H9 (cell line): Measurements from ENCODE around the gene RBM19. TPM values are rescaled to one million over a fixed set of nuclear protein-coding genes. Genes with fewer than 3 reads are reported as not detected.

Experiments used
- DNase-seq: peaks from one replicate; pipeline ENCODE4 v3.0.0-alpha.2; 2017
- H2AFZ ChIP-seq: one replicate; pipeline ENCODE4 v1.6.1; 2013; ENCODE audit warnings: mild to moderate bottlenecking, low read length, control low read depth, moderate library complexity
- H2AK5ac ChIP-seq: 2 replicates; pipeline ENCODE4 v1.6.1; 2013; ENCODE audit warnings: low read length, control low read depth, mixed read lengths; ENCODE audit not compliant: insufficient read length
- H2BK120ac ChIP-seq: one replicate; pipeline ENCODE4 v1.6.1; 2013; ENCODE audit warnings: low read depth, mild to moderate bottlenecking, low read length, control low read depth, inconsistent platforms; ENCODE audit not compliant: poor library complexity, severe bottlenecking
- H2BK12ac ChIP-seq: 2 replicates; pipeline ENCODE4 v1.6.1; 2013; ENCODE audit warnings: low read length, control low read depth, mixed read lengths, low read depth; ENCODE audit not compliant: insufficient read length
- H2BK15ac ChIP-seq: 2 replicates; pipeline ENCODE4 v1.6.1; 2013; ENCODE audit warnings: low read depth, low read length, control low read depth
- H2BK20ac ChIP-seq: one replicate; pipeline ENCODE4 v1.6.1; 2013; ENCODE audit warnings: low read depth, mild to moderate bottlenecking, low read length, control low read depth, inconsistent platforms; ENCODE audit not compliant: poor library complexity, severe bottlenecking
- H2BK5ac ChIP-seq: 2 replicates; pipeline ENCODE4 v1.6.1; 2013; ENCODE audit warnings: low read length, control low read depth, mixed read lengths; ENCODE audit not compliant: insufficient read length
- H3K14ac ChIP-seq: 2 replicates; pipeline ENCODE4 v1.6.1; 2013; ENCODE audit warnings: low read length, control low read depth; ENCODE audit not compliant: insufficient read depth
- H3K18ac ChIP-seq: 2 replicates; pipeline ENCODE4 v1.6.1; 2013; ENCODE audit warnings: low read depth, mild to moderate bottlenecking, mixed read lengths, low read length, control low read depth; ENCODE audit not compliant: insufficient read length
- H3K23ac ChIP-seq: 2 replicates; pipeline ENCODE4 v1.6.1; 2013; ENCODE audit warnings: low read length, control low read depth, mixed read lengths, low read depth; ENCODE audit not compliant: insufficient read length
- H3K23me2 ChIP-seq: 2 replicates; pipeline ENCODE4 v1.6.1; 2013; ENCODE audit warnings: low read depth, mild to moderate bottlenecking, mixed read lengths, low read length, control low read depth; ENCODE audit not compliant: insufficient read length, poor library complexity, severe bottlenecking
- H3K27ac ChIP-seq: 2 replicates; pipeline ENCODE4 v1.5.1; 2013; ENCODE audit warnings: low read length, control low read depth, mixed read lengths, low read depth; ENCODE audit not compliant: insufficient read length
- H3K27me3 ChIP-seq: 2 replicates; pipeline ENCODE4 v1.6.1; 2013; ENCODE audit warnings: low read length, control low read depth, inconsistent platforms; ENCODE audit not compliant: insufficient read depth
- H3K4ac ChIP-seq: 2 replicates; pipeline ENCODE4 v1.6.1; 2013; ENCODE audit warnings: low read depth, mild to moderate bottlenecking, control low read depth, inconsistent platforms, low read length, moderate library complexity
- H3K4me1 ChIP-seq: 2 replicates; pipeline ENCODE4 v1.6.1; 2013; ENCODE audit warnings: low read length, control low read depth, inconsistent platforms; ENCODE audit not compliant: insufficient read depth
- H3K4me2 ChIP-seq: 2 replicates; pipeline ENCODE4 v1.6.1; 2013; ENCODE audit warnings: low read length, control low read depth, mixed read lengths; ENCODE audit not compliant: insufficient read length, insufficient read depth
- H3K56ac ChIP-seq: 2 replicates; pipeline ENCODE4 v1.6.1; 2013; ENCODE audit warnings: low read depth, mild to moderate bottlenecking, mixed read lengths, low read length, control low read depth; ENCODE audit not compliant: insufficient read length
- H3K79me1 ChIP-seq: 2 replicates; pipeline ENCODE4 v1.6.1; 2013; ENCODE audit warnings: low read depth, mild to moderate bottlenecking, moderate library complexity, low read length, control low read depth, inconsistent platforms; ENCODE audit not compliant: insufficient read depth, poor library complexity, severe bottlenecking
- H3K79me2 ChIP-seq: 2 replicates; pipeline ENCODE4 v1.6.1; 2013; ENCODE audit warnings: low read length, control low read depth, inconsistent platforms; ENCODE audit not compliant: insufficient read depth
- H3K9ac ChIP-seq: 2 replicates; pipeline ENCODE4 v1.6.1; 2013; ENCODE audit warnings: low read length, control low read depth, mixed read lengths; ENCODE audit not compliant: insufficient read length; ENCODE audit errors: extremely low read depth
- H3K9me3 ChIP-seq: one replicate; pipeline ENCODE4 v1.6.1; 2013; ENCODE audit warnings: low read depth, low read length, inconsistent platforms; ENCODE audit not compliant: control insufficient read depth
- H3T11ph ChIP-seq: one replicate; pipeline ENCODE4 v1.6.1; 2013; ENCODE audit warnings: mild to moderate bottlenecking, low read length, control low read depth, inconsistent platforms
- H4K20me1 ChIP-seq: one replicate; pipeline ENCODE4 v1.6.1; 2013; ENCODE audit not compliant: control insufficient read depth, insufficient read length, insufficient read depth
- H4K5ac ChIP-seq: 2 replicates; pipeline ENCODE4 v1.6.1; 2013; ENCODE audit warnings: low read depth, mild to moderate bottlenecking, mixed read lengths, low read length, control low read depth; ENCODE audit not compliant: insufficient read length
- H4K8ac ChIP-seq: replicated peaks from 2 replicates; pipeline ENCODE4 v1.6.1; 2013; ENCODE audit warnings: low read length, control low read depth, mixed read lengths, low read depth; ENCODE audit not compliant: insufficient read length
- H4K91ac ChIP-seq: 2 replicates; pipeline ENCODE4 v1.6.1; 2013; ENCODE audit warnings: low read depth, mild to moderate bottlenecking, moderate library complexity, mixed read lengths, low read length, control low read depth; ENCODE audit not compliant: insufficient read length
- H3K27ac Mint-ChIP-seq, 3 experiments: 2 replicates in 2 of 3; 3 replicates in 1 of 3; pipeline ENCODE4 v1.8.0; 2020 to 2021; ENCODE audit warnings: mixed read lengths in 3 of 3, mild to moderate bottlenecking in 1 of 3, moderate library complexity in 1 of 3
- H3K27me3 Mint-ChIP-seq: 2 replicates; pipeline ENCODE4 v1.8.0; 2021; ENCODE audit warnings: low read depth, mild to moderate bottlenecking, moderate library complexity, mixed read lengths
- H3K36me3 Mint-ChIP-seq, 3 experiments: 2 replicates in 2 of 3; 3 replicates in 1 of 3; pipeline ENCODE4 v1.8.0; 2020 to 2021; ENCODE audit warnings: low read depth in 3 of 3, mixed read lengths in 3 of 3; ENCODE audit not compliant: insufficient read depth in 1 of 3
- H3K4me1 Mint-ChIP-seq, 2 experiments: 2 replicates each; pipeline ENCODE4 v1.8.0; 2020; ENCODE audit warnings: mixed read lengths in 2 of 2
- H3K4me3 Mint-ChIP-seq, 2 experiments: 2 replicates in 1 of 2; 3 replicates in 1 of 2; pipeline ENCODE4 v1.8.0; 2020 to 2021; ENCODE audit warnings: mild to moderate bottlenecking in 2 of 2, mixed read lengths in 2 of 2, moderate library complexity in 1 of 2
- H3K9me3 Mint-ChIP-seq, 2 experiments: 2 replicates in 1 of 2; 3 replicates in 1 of 2; pipeline ENCODE4 v1.8.0; 2020; ENCODE audit warnings: mild to moderate bottlenecking in 2 of 2, mixed read lengths in 2 of 2, moderate library complexity in 1 of 2
- WGBS: extraction: QIAGEN DNeasy Blood & Tissue Kit; methylation state at CpG from one replicate; pipeline ENCODE4 v1.1.7; 2013; ENCODE audit warnings: missing lambda C conversion rate, low lambda C conversion rate, mixed read lengths; ENCODE audit not compliant: insufficient read length; ENCODE audit errors: extremely low coverage; 5-methylcytosine and 5-hydroxymethylcytosine counted together
- total RNA-seq: library from RNA; stranded (reverse); gene quantifications from 2 replicates; pipeline ENCODE4 v1.2.1, GENCODE V29; 2021
- TF ChIP-seq, protein P1 (sequence below): fragments of 200-600 bp; sonication (generic); conservative IDR thresholded peaks from 3 replicates; pipeline ENCODE4 v1.8.0; 2021; ENCODE audit warnings: antibody characterized with exemption, mild to moderate bottlenecking

Gene RBM19
- total RNA-seq, 1 experiment from 2014 or later, result 32.2 TPM

DNA sequence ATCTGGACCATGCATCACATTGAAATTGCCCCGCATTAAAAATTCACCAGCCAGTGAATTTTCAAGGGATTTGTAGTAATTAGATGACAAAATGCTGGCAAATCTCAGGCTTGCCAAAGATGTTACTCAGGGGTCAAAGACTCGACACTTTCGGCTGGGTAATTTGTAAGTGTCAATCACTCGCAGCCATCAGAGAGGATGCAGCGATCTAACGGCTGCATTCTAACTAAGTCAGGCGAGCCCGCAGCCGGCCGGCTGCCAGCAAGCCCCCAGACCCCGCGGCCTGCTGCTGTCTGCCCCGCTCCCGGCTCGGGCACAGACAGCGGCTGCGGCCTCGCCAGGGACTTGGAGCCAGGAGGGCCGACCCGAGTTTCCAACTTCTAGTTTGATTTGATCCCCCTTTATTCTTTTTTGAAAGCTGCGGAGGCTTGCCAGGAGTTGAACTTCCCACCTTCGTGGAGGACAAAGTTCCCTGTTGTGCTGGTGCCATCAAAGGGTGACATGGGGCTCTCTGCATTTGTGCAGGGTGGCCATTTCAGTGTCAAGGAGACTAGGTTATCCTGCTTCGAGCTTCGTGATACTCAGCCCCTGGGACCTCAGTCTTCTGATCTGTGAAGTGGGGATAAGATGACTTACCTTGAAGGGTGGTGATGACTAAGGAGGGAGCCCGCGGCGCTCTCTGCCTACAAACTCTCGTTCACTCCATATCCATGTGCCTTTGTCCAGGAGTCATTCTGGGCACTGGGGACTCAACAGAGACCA is 169.9 kb downstream of the RBM19 start:
- Histone ChIP-seq H3K23me2 (no peaks in the 10 kb centered on the region), H3K79me2 (no peaks in the 10 kb centered on the region), H3K4me1 (no peaks in the 10 kb centered on the region), H2BK120ac (no peak overlapping the region), H4K8ac (no peak overlapping the region), H3K18ac (no peak overlapping the region), H3K56ac (no peak overlapping the region), H2BK5ac (no peak overlapping the region), H3K27me3 (no peaks in the 10 kb centered on the region), H3K79me1 (no peaks in the 10 kb centered on the region), H4K5ac (no peak overlapping the region), H4K91ac (no peak overlapping the region), H3T11ph (no peak overlapping the region), H2BK12ac (no peak overlapping the region), H3K4me2 (no peak overlapping the region), H3K9ac (no peak overlapping the region), H4K20me1 (no peaks in the 10 kb centered on the region), H2BK15ac (no peak overlapping the region), H2AK5ac (no peak overlapping the region), H2AFZ (no peak overlapping the region), H2BK20ac (no peak overlapping the region), H3K14ac (no peak overlapping the region), H3K23ac (no peak overlapping the region), H3K9me3 (no peaks in the 10 kb centered on the region), H3K27ac (no peak overlapping the region), H3K4ac (no peak overlapping the region)
- TF ChIP-seq, protein P1, sequence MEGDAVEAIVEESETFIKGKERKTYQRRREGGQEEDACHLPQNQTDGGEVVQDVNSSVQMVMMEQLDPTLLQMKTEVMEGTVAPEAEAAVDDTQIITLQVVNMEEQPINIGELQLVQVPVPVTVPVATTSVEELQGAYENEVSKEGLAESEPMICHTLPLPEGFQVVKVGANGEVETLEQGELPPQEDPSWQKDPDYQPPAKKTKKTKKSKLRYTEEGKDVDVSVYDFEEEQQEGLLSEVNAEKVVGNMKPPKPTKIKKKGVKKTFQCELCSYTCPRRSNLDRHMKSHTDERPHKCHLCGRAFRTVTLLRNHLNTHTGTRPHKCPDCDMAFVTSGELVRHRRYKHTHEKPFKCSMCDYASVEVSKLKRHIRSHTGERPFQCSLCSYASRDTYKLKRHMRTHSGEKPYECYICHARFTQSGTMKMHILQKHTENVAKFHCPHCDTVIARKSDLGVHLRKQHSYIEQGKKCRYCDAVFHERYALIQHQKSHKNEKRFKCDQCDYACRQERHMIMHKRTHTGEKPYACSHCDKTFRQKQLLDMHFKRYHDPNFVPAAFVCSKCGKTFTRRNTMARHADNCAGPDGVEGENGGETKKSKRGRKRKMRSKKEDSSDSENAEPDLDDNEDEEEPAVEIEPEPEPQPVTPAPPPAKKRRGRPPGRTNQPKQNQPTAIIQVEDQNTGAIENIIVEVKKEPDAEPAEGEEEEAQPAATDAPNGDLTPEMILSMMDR, result no peak
- peaks cover 0 to 18% of the 10 kb centered on the region in 2 experiments; a peak in 3 of 4 replicates for H3K4me1 Mint-ChIP-seq
- H3K9me3 Mint-ChIP-seq, result no peaks in the 10 kb centered on the region; a peak in 1 of 5 replicates
- no peak overlapping the region for H3K4me3 Mint-ChIP-seq
- no peak overlapping the region for H3K27ac Mint-ChIP-seq
- peaks cover 18% of the 10 kb centered on the region for H3K27me3 Mint-ChIP-seq
- WGBS, result no CpG with 5 or more reads among the region's 28 CpGs
- DNase-seq, result no peak
- no peaks in the 10 kb centered on the region; a peak in 1 of 7 replicates for H3K36me3 Mint-ChIP-seq
